ENCODE data around the gene LTF.

GRCh38 chr3:46454606-46455005, 10.1 kb downstream of the LTF start:
- no peak for TF ChIP-seq POLR2A (IDR thresholded peaks at IDR 0.05)
- no peak for TF ChIP-seq CTCF (IDR thresholded peaks at IDR 0.05)
